ENCODE results near the gene CXCR6. TPM values are rescaled to one million over a fixed set of nuclear protein-coding genes. Genes with fewer than 3 reads are reported as not detected.

CXCR6 gene
- total RNA-seq, 2 donors from 2014 or later: 2.2 to 4.9 TPM

GRCh38 chr3:45951946-45952345 lies 8.7 kb downstream of the CXCR6 start:
- peak overlapping the region in 1 of 2 donors; percentile 33 for H3K27ac ChIP-seq
- peaks cover 54% of the 10 kb centered on the region for H3K36me3 ChIP-seq
- no peak overlapping the region for H3K4me3 ChIP-seq
- peaks cover 4 to 33% of the 10 kb centered on the region in 2 donors for H3K4me1 ChIP-seq (ENCODE audit: control insufficient read depth in 1 of 2, low read depth in 2 of 2)
- no peak for TF ChIP-seq CTCF (IDR thresholded peaks at IDR 0.05)
- ATAC-seq (ENCODE audit: insufficient number of reproducible peaks, low FRiP score, low read depth) (no peak), DNase-seq (ENCODE audit: low spot score) (no peak)
- no peaks in the 10 kb centered on the region for H3K27me3 ChIP-seq (replicated peaks; ENCODE audit: insufficient read depth)
- no peaks in the 10 kb centered on the region for H3K9me3 ChIP-seq

GRCh38 chr3:45952456-45952855 lies 9.2 kb downstream of the CXCR6 start:
- Histone ChIP-seq H3K36me3 (peaks cover 54% of the 10 kb centered on the region), H3K9me3 (no peaks in the 10 kb centered on the region), H3K4me1 (ENCODE audit: control insufficient read depth in 1 of 2, low read depth in 2 of 2) (peaks cover 4 to 33% of the 10 kb centered on the region in 2 donors), H3K27ac (peak overlapping the region in 1 of 2 donors; percentile 26), H3K4me3 (no peak overlapping the region), H3K27me3 (replicated peaks; ENCODE audit: insufficient read depth) (no peaks in the 10 kb centered on the region)
- ATAC-seq (ENCODE audit: insufficient number of reproducible peaks, low FRiP score, low read depth): no peak
- no peak for TF ChIP-seq CTCF (IDR thresholded peaks at IDR 0.05)
- no peak for DNase-seq (ENCODE audit: low spot score)

- Histone ChIP-seq H3K4me1 (ENCODE audit: control insufficient read depth in 1 of 2, low read depth in 2 of 2) (peaks cover 4 to 23% of the 10 kb centered on the region in 2 donors), H3K27ac (no peak overlapping the region), H3K4me3 (no peak overlapping the region), H3K9me3 (no peaks in the 10 kb centered on the region), H3K36me3 (peaks cover 63% of the 10 kb centered on the region), H3K27me3 (replicated peaks; ENCODE audit: insufficient read depth) (no peaks in the 10 kb centered on the region)
- no peak for ATAC-seq (ENCODE audit: insufficient number of reproducible peaks, low FRiP score, low read depth)
- TF ChIP-seq CTCF (IDR thresholded peaks at IDR 0.05): no peak
- no peak for DNase-seq (ENCODE audit: low spot score)
Measured at GRCh38 chr3:45953536-45953935, 10.3 kb downstream of the CXCR6 start.

GRCh38 chr3:45954306-45954705 lies 11.0 kb downstream of the CXCR6 start:
- H3K36me3 ChIP-seq: peaks cover 70% of the 10 kb centered on the region
- no peak for DNase-seq (ENCODE audit: low spot score)
- no peak overlapping the region for H3K4me3 ChIP-seq
- no peak overlapping the region for H3K27ac ChIP-seq
- H3K27me3 ChIP-seq (replicated peaks; ENCODE audit: insufficient read depth): no peaks in the 10 kb centered on the region
- no peak for ATAC-seq (ENCODE audit: insufficient number of reproducible peaks, low FRiP score, low read depth)
- no peak for TF ChIP-seq CTCF (IDR thresholded peaks at IDR 0.05)
- H3K9me3 ChIP-seq: no peaks in the 10 kb centered on the region
- peaks cover 4 to 15% of the 10 kb centered on the region in 2 donors for H3K4me1 ChIP-seq (ENCODE audit: control insufficient read depth in 1 of 2, low read depth in 2 of 2)

GRCh38 chr3:45955017-45955647 lies 11.9 kb downstream of the CXCR6 start:
- no peak overlapping the region for H3K4me3 ChIP-seq
- H3K27me3 ChIP-seq (replicated peaks; ENCODE audit: insufficient read depth): no peaks in the 10 kb centered on the region
- no peaks in the 10 kb centered on the region for H3K9me3 ChIP-seq
- DNase-seq (ENCODE audit: low spot score): no peak
- peaks cover 74% of the 10 kb centered on the region for H3K36me3 ChIP-seq
- no peak for ATAC-seq (ENCODE audit: insufficient number of reproducible peaks, low FRiP score, low read depth)
- peaks cover 4 to 12% of the 10 kb centered on the region in 2 donors for H3K4me1 ChIP-seq (ENCODE audit: control insufficient read depth in 1 of 2, low read depth in 2 of 2)
- no peak for TF ChIP-seq CTCF (IDR thresholded peaks at IDR 0.05)
- no peak overlapping the region for H3K27ac ChIP-seq
